Hepatocyte (in vitro differentiated cells): ENCODE results near the gene APC. TPM values are rescaled to one million over a fixed set of nuclear protein-coding genes. Genes with fewer than 3 reads are reported as not detected.

ENCODE experiments used
- DNase-seq: peaks from one replicate; pipeline ENCODE4 v3.0.0-alpha.2; 2016; ENCODE audit warnings: low spot score
- H2AFZ ChIP-seq: fragments of 200-600 bp; sonication (generic); 2 replicates; pipeline ENCODE4 v1.6.0; 2016; ENCODE audit warnings: antibody characterized with exemption, mild to moderate bottlenecking
- H3K27ac ChIP-seq: fragments of 200-600 bp; sonication (generic); 2 replicates; pipeline ENCODE4 v1.5.1; 2016; ENCODE audit warnings: mild to moderate bottlenecking
- H3K27me3 ChIP-seq: fragments of 200-600 bp; sonication (generic); 2 replicates; pipeline ENCODE4 v1.6.1; 2016
- H3K36me3 ChIP-seq: fragments of 200-600 bp; sonication (generic); replicated peaks from 2 replicates; pipeline ENCODE4 v1.5.1; 2016; ENCODE audit warnings: low read depth; ENCODE audit not compliant: insufficient read depth
- H3K4me1 ChIP-seq: fragments of 200-600 bp; sonication (generic); 2 replicates; pipeline ENCODE4 v1.5.1; 2016; ENCODE audit warnings: mild to moderate bottlenecking, moderate library complexity; ENCODE audit not compliant: insufficient read depth
- H3K4me2 ChIP-seq: fragments of 200-600 bp; sonication (generic); 2 replicates; pipeline ENCODE4 v1.6.0; 2016
- H3K4me3 ChIP-seq: fragments of 200-600 bp; sonication (generic); 2 replicates; pipeline ENCODE4 v1.5.1; 2016; ENCODE audit warnings: mild to moderate bottlenecking
- H3K79me2 ChIP-seq: fragments of 200-600 bp; sonication (generic); 2 replicates; pipeline ENCODE4 v1.6.0; 2017; ENCODE audit warnings: mild to moderate bottlenecking
- H3K9me2 ChIP-seq: fragments of 200-600 bp; sonication (generic); replicated peaks from 2 replicates; pipeline ENCODE4 v1.6.0; 2017; ENCODE audit warnings: mild to moderate bottlenecking; ENCODE audit not compliant: insufficient read depth
- H3K9me3 ChIP-seq: fragments of 200-600 bp; sonication (generic); 2 replicates; pipeline ENCODE4 v1.5.1; 2016; ENCODE audit warnings: low read depth, mild to moderate bottlenecking
- H4K20me1 ChIP-seq: fragments of 200-600 bp; sonication (generic); 2 replicates; pipeline ENCODE4 v1.6.0; 2016; ENCODE audit warnings: mild to moderate bottlenecking; ENCODE audit not compliant: insufficient read depth, poor library complexity, severe bottlenecking
- EZH2 ChIP-seq: fragments of 200-600 bp; sonication (generic); IDR thresholded peaks from 2 replicates; pipeline ENCODE4 v1.6.1; 2016; ENCODE audit warnings: antibody characterized with exemption, mild to moderate bottlenecking, borderline replicate concordance
- EZH2phosphoT487 ChIP-seq: fragments of 200-600 bp; sonication (generic); IDR thresholded peaks from one replicate; pipeline ENCODE4 v1.6.1; 2018; ENCODE audit warnings: antibody characterized with exemption, mild to moderate bottlenecking, low read depth, moderate library complexity; ENCODE audit not compliant: unreplicated experiment, severe bottlenecking
- WGBS: methylation state at CpG from one replicate; pipeline ENCODE4 v1.1.6; 2016; ENCODE audit warnings: low lambda C conversion rate; ENCODE audit errors: missing lambda C conversion rate; 5-methylcytosine and 5-hydroxymethylcytosine counted together
- polyA plus RNA-seq: library from polyadenylated mRNA; unstranded; fragments of >200 nt; fragmentation: Nextera tagmentation; extraction: Ambion mirVana; gene quantifications from 2 replicates; pipeline ENCODE4 v1.2.1, GENCODE V29; 2016
- total RNA-seq: library from RNA; depleted of rRNA; stranded (reverse); fragments of >200 nt; gene quantifications from 2 replicates; pipeline ENCODE4 v1.2.3, GENCODE V29; 2014
- TF ChIP-seq, protein P1 (sequence below): fragments of 200-600 bp; sonication (generic); IDR thresholded peaks from 2 replicates; pipeline ENCODE4 v1.5.1; 2016; ENCODE audit warnings: antibody characterized with exemption, mild to moderate bottlenecking; ENCODE audit not compliant: poor library complexity

Gene APC
- total and polyA plus RNA-seq, 2 experiments from 2014 or later: 9.1 to 57.0 TPM

DNA sequence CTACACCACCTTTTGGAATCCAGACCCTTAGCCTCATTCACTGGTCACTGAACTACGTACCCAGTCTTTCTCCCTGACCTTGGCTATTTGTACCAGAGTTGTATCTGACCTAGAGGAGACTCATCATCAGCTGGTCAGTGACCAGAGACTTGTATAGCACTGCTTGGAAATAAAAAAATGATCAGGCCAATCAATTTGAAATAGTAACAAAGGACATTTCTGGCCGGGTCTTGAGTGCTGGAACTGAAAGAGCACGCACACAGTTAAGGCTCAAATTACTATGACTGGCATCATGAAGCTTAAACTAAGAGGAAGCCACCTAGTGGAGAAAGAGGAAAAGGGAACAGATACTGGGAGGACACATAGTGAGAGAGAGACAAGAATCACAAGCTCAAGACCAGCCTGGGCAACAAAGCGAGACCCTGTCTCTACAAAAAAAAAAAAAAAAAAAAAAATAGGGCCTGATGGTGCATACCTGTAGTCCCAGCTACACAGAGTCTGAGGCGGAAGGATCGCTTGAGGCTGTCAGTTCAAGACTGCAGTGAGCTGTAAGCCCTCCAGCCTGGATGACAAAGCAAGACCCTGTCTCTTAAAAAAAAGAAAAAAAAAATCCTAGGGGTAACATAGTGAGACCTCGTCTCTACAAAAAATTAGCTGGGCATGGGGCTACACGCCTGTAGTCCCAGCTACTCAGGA lies 110.6 kb downstream of the APC start:
- Histone ChIP-seq H3K9me2 (no peaks in the 10 kb centered on the region), H3K4me3 (no peak overlapping the region), H3K4me2 (peak overlapping the region; percentile 23), H3K4me1 (no peaks in the 10 kb centered on the region), H2AFZ (no peak overlapping the region), H4K20me1 (no peaks in the 10 kb centered on the region), H3K36me3 (no peaks in the 10 kb centered on the region), H3K27me3 (no peaks in the 10 kb centered on the region), H3K27ac (no peak overlapping the region), H3K79me2 (no peaks in the 10 kb centered on the region), H3K9me3 (no peaks in the 10 kb centered on the region)
- peak; percentile 67 for DNase-seq
- 57% methylated on average over 8 of the region's 8 CpGs for WGBS
- no peak for TF ChIP-seq EZH2
- TF ChIP-seq, protein P1, sequence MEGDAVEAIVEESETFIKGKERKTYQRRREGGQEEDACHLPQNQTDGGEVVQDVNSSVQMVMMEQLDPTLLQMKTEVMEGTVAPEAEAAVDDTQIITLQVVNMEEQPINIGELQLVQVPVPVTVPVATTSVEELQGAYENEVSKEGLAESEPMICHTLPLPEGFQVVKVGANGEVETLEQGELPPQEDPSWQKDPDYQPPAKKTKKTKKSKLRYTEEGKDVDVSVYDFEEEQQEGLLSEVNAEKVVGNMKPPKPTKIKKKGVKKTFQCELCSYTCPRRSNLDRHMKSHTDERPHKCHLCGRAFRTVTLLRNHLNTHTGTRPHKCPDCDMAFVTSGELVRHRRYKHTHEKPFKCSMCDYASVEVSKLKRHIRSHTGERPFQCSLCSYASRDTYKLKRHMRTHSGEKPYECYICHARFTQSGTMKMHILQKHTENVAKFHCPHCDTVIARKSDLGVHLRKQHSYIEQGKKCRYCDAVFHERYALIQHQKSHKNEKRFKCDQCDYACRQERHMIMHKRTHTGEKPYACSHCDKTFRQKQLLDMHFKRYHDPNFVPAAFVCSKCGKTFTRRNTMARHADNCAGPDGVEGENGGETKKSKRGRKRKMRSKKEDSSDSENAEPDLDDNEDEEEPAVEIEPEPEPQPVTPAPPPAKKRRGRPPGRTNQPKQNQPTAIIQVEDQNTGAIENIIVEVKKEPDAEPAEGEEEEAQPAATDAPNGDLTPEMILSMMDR: peak; percentile 59

DNA sequence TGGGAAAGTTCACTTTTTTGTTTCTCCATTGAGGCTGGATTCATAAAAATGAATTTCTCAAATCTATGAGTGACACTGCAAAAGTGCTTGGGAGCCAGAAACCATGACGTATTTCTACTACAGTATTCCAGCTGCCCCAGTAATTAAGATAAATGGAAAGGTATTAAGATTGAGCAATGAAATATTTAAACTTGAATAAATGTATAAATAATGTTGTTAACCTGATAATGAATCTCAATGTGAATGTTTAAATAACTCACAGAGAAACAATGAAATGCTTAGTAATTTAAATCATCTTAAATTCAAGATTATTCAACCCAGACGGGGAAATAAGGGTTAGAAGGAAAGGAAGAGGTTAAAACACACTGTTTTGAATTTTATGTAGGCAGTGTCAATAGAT lies 112.2 kb downstream of the APC start:
- Histone ChIP-seq H3K9me3 (no peaks in the 10 kb centered on the region), H4K20me1 (no peaks in the 10 kb centered on the region), H3K4me1 (no peaks in the 10 kb centered on the region), H3K79me2 (no peaks in the 10 kb centered on the region), H3K9me2 (no peaks in the 10 kb centered on the region), H2AFZ (no peak overlapping the region), H3K27ac (no peak overlapping the region), H3K36me3 (no peaks in the 10 kb centered on the region), H3K4me3 (no peak overlapping the region), H3K4me2 (no peak overlapping the region), H3K27me3 (no peaks in the 10 kb centered on the region)
- DNase-seq: no peak
- TF ChIP-seq EZH2: no peak
- TF ChIP-seq, protein P1: no peak
- no peak for TF ChIP-seq EZH2phosphoT487
- 84% methylated on average over 2 of the region's 2 CpGs for WGBS

DNA sequence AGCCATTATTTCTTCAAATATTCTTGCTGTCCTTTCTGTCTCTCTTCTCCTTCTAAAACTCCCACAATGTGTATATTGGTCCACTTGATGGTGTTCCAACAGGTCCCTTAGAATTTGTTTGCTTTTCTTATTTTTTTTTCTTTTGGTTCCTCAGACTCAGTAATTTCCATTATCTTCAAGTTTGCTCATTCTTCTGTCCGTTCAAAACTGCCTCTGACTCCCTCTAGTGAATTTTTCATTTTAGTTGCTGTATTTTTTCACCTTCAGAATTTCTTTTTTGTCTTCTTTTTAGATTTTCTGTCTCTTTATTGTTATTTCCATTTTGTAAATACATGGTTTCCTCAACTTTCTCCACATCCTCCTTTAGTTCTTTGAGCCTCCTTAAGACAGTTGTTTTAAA lies 117.0 kb downstream of the APC start:
- H3K9me2 ChIP-seq: no peaks in the 10 kb centered on the region
- no peak for DNase-seq
- H3K9me3 ChIP-seq: no peaks in the 10 kb centered on the region
- no peaks in the 10 kb centered on the region for H3K36me3 ChIP-seq
- no peaks in the 10 kb centered on the region for H3K79me2 ChIP-seq
- TF ChIP-seq, protein P1: no peak
- TF ChIP-seq EZH2phosphoT487: no peak
- TF ChIP-seq EZH2: no peak
- H3K4me3 ChIP-seq: no peak overlapping the region
- H3K4me1 ChIP-seq: no peaks in the 10 kb centered on the region
- 67% methylated on average over 1 of the region's 1 CpG for WGBS
- no peaks in the 10 kb centered on the region for H4K20me1 ChIP-seq
- H3K27me3 ChIP-seq: no peaks in the 10 kb centered on the region
- H3K27ac ChIP-seq: no peak overlapping the region
- H3K4me2 ChIP-seq: no peak overlapping the region
- H2AFZ ChIP-seq: no peak overlapping the region
